Thyroid gland (tissue), 4 donors: ENCODE data around the gene TMEM255B. TPM values are rescaled to one million over a fixed set of nuclear protein-coding genes. Genes with fewer than 3 reads are reported as not detected.
A peak's percentile ranks its signal among the peaks of the same experiment; 100 is the strongest.

ENCODE experiments used
- DNase-seq, 2 donors: peaks; one replicate each; pipeline ENCODE4 v3.0.0-alpha.2; 2019
- H3K27ac ChIP-seq, 3 donors: fragments of 200-600 bp; sonication (generic); 1 replicate in 2 of 3; 2 replicates in 1 of 3; pipeline ENCODE4 v1.5.1; 2016 to 2019; ENCODE audit warnings: mild to moderate bottlenecking in 1 of 3, moderate library complexity in 1 of 3
- H3K27me3 ChIP-seq: fragments of 200-600 bp; sonication (generic); one replicate; pipeline ENCODE4 v1.5.1; 2019
- H3K36me3 ChIP-seq, 2 donors: fragments of 200-600 bp; sonication (generic); one replicate each; pipeline ENCODE4 v1.5.1; 2016 to 2019
- H3K4me1 ChIP-seq, 2 donors: fragments of 200-600 bp; sonication (generic); one replicate each; pipeline ENCODE4 v1.5.1; 2017 to 2019
- H3K4me3 ChIP-seq, 3 donors: fragments of 200-600 bp; sonication (generic); replicated peaks in 1 of 3; 1 replicate in 2 of 3; 2 replicates in 1 of 3; pipeline ENCODE4 v1.5.1; 2016; ENCODE audit warnings: mild to moderate bottlenecking in 1 of 3
- H3K9me3 ChIP-seq: fragments of 200-600 bp; sonication (generic); one replicate; pipeline ENCODE4 v1.5.1; 2017
- CTCF ChIP-seq, 6 experiments: fragments of 200-600 bp in 3 of 6; fragments of 450-650 bp in 3 of 6; sonication (generic) in 3 of 6; IDR thresholded peaks; one replicate each; pipeline ENCODE4 v1.5.1; 2016 to 2019; ENCODE audit warnings: antibody characterized with exemption in 6 of 6, mild to moderate bottlenecking in 2 of 6, inconsistent platforms in 1 of 6, moderate library complexity in 1 of 6
- POLR2A ChIP-seq, 2 donors: fragments of 450-650 bp; IDR thresholded peaks; one replicate each; pipeline ENCODE4 v1.6.1; 2017; ENCODE audit warnings: antibody characterized with exemption in 2 of 2, mild to moderate bottlenecking in 2 of 2, moderate library complexity in 1 of 2
- WGBS, 2 donors: methylation state at CpG; one replicate each; pipeline ENCODE4 v1.1.5; 2017; 5-methylcytosine and 5-hydroxymethylcytosine counted together
- intact Hi-C: fragments of 100-400 bp; cut with DNase I; formaldehyde crosslinking; loops from one replicate; pipeline ENCODE4 v1.15.1; 2023
- total RNA-seq, 4 donors: library from RNA; depleted of rRNA; stranded (reverse); fragments of >200 nt; gene quantifications; one replicate each; pipeline ENCODE4 v1.2.3, GENCODE V29; 2016

Gene TMEM255B
- total RNA-seq, 4 donors from 2014 or later: 6.1 to 9.2 (median 8.3) TPM

GRCh38 chr13:113843864-113844556 is 85.0 kb downstream of the TMEM255B start:
- intact Hi-C loops: no loop called here
- Histone ChIP-seq H3K36me3 (peaks cover 0 to 4% of the 10 kb centered on the region in 2 donors), H3K27ac (no peak overlapping the region), H3K9me3 (no peaks in the 10 kb centered on the region), H3K27me3 (no peaks in the 10 kb centered on the region), H3K4me1 (peaks cover 32 to 34% of the 10 kb centered on the region in 2 donors), H3K4me3 (no peak overlapping the region)
- peak in 1 of 2 donors; percentile 5 for DNase-seq
- TF ChIP-seq POLR2A (IDR thresholded peaks at IDR 0.05): no peak
- WGBS, 2 donors: 73 to 83% methylated on average over 24 to 26 of the region's 26 CpGs

DNA sequence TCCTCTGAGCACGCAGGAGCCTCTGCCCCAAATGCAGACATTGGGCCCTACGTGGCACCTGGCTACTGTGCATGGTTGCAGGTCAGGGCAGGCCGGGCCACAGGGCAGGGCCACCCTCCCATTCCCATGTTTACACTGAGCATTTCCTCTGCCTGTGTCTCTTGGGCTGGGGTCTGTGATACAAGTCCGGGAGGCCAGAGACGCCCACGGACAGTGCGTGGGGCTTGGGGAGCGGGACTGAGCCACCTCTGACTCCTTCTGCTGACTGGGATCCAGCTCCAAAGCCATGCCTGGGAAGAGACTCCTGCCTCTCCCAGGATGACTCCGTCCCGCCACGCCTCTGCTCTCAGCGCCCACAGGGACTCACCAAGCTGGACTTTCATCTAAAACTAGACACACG is 86.0 kb downstream of the TMEM255B start:
- Histone ChIP-seq H3K27me3 (no peaks in the 10 kb centered on the region), H3K9me3 (no peaks in the 10 kb centered on the region), H3K36me3 (no peaks in the 10 kb centered on the region), H3K4me3 (no peak overlapping the region), H3K4me1 (peaks cover 24 to 28% of the 10 kb centered on the region in 2 donors), H3K27ac (no peak overlapping the region)
- DNase-seq: peak in 1 of 2 donors; percentile 1
- WGBS, 2 donors: 90 to 97% methylated on average over 10 to 11 of the region's 13 CpGs
- intact Hi-C loops: no loop called here
- TF ChIP-seq CTCF (IDR thresholded peaks at IDR 0.05) (no peak), POLR2A (IDR thresholded peaks at IDR 0.05) (no peak)

GRCh38 chr13:113845723-113846635 is 87.0 kb downstream of the TMEM255B start:
- no peaks in the 10 kb centered on the region for H3K27me3 ChIP-seq
- no peak overlapping the region for H3K27ac ChIP-seq
- TF ChIP-seq CTCF (IDR thresholded peaks at IDR 0.05) (no peak), POLR2A (IDR thresholded peaks at IDR 0.05) (no peak)
- peaks cover 15 to 19% of the 10 kb centered on the region in 2 donors for H3K4me1 ChIP-seq
- intact Hi-C loops: no loop called here
- DNase-seq: peak in 1 of 2 donors; percentile 2
- H3K4me3 ChIP-seq: no peak overlapping the region
- H3K36me3 ChIP-seq: no peaks in the 10 kb centered on the region
- H3K9me3 ChIP-seq: no peaks in the 10 kb centered on the region
- 91% methylated on average over 30 of the region's 30 CpGs for WGBS, 2 donors

GRCh38 chr13:113846636-113847318 is 87.8 kb downstream of the TMEM255B start:
- H3K27ac ChIP-seq: no peak overlapping the region

More at GRCh38 chr13:113846636-113847318, 87.8 kb downstream of the TMEM255B start:
- 74 to 80% methylated on average over 16 to 28 of the region's 28 CpGs for WGBS, 2 donors
- TF ChIP-seq CTCF (IDR thresholded peaks at IDR 0.05): no peak
- no peak for TF ChIP-seq POLR2A (IDR thresholded peaks at IDR 0.05)
- no peak overlapping the region for H3K4me3 ChIP-seq
- no peaks in the 10 kb centered on the region for H3K27me3 ChIP-seq
- H3K36me3 ChIP-seq: no peaks in the 10 kb centered on the region
- no peaks in the 10 kb centered on the region for H3K9me3 ChIP-seq
- DNase-seq: peak; percentile 61
- H3K4me1 ChIP-seq: peaks cover 14 to 18% of the 10 kb centered on the region in 2 donors
- intact Hi-C loops: no loop called here
